K562 (cell line): ENCODE results near the gene SPOCK2. TPM values are rescaled to one million over a fixed set of nuclear protein-coding genes. Genes with fewer than 3 reads are reported as not detected.

Source experiments
- CTCFL ChIP-seq: IDR thresholded peaks from 2 replicates; pipeline ENCODE4 v1.6.1; 2011; ENCODE audit warnings: borderline replicate concordance, low read depth, mild to moderate bottlenecking, moderate library complexity, low read length; ENCODE audit not compliant: insufficient read depth, poor library complexity, severe bottlenecking
- E2F4 ChIP-seq: sonication (generic); formaldehyde crosslinking; IDR thresholded peaks from 2 replicates; pipeline ENCODE4 v1.8.0; 2022; ENCODE audit warnings: mild to moderate bottlenecking, low read depth, missing genetic modification reagents
- JUND ChIP-seq, 2 experiments: IDR thresholded peaks; 2 replicates in 1 of 2; 3 replicates in 1 of 2; pipeline ENCODE4 v1.6.1; 2011; ENCODE audit warnings: borderline replicate concordance in 2 of 2, low read depth in 2 of 2, low read length in 2 of 2, improper control_type of control experiment in 1 of 2, missing biosample characterization in 1 of 2, missing genetic modification characterization in 1 of 2, missing genetic modification reagents in 1 of 2
- NR2F6 ChIP-seq: fragments of 450-650 bp; formaldehyde crosslinking; IDR thresholded peaks from 2 replicates; pipeline ENCODE4 v1.4.0; 2020; ENCODE audit warnings: mild to moderate bottlenecking
- SMC3 ChIP-seq: conservative IDR thresholded peaks from 2 replicates; pipeline ENCODE4 v1.6.1; 2011; ENCODE audit warnings: low read depth, low read length, improper control_type of control experiment; ENCODE audit not compliant: insufficient read depth
- TEAD1 ChIP-seq, 2 experiments: fragments of 450-650 bp in 1 of 2; sonication (generic) in 1 of 2; formaldehyde crosslinking; IDR thresholded peaks; 2 replicates each; pipeline versions ENCODE4 v1.4.0 to v1.8.0; 2020 to 2022; ENCODE audit warnings: mild to moderate bottlenecking in 2 of 2, missing genetic modification reagents in 1 of 2
- polyA plus RNA-seq, 8 experiments: library from polyadenylated mRNA; depleted of rRNA in 4 of 8; stranded (reverse) in 5 of 8; unstranded in 3 of 8; fragments of >200 nt; fragmentation: Nextera tagmentation in 2 of 8; fragmentation: Illumina TruSeq in 1 of 8; extraction: Ambion mirVana in 2 of 8; extraction: Trizol in 1 of 8; gene quantifications; 2 replicates each; pipeline versions ENCODE4 v1.2.1 to v1.2.3, GENCODE V29; 2011 to 2014; ENCODE audit warnings: inconsistent platforms in 1 of 8, missing spikeins in 1 of 8
- total RNA-seq, 7 experiments: library from RNA; depleted of rRNA in 6 of 7; stranded (reverse); fragments of >200 nt in 6 of 7; fragmentation: Illumina TruSeq in 2 of 7; extraction: Trizol in 2 of 7; gene quantifications; 2 replicates each; pipeline versions ENCODE4 v1.2.1 to v1.2.3, GENCODE V29; 2011 to 2021; ENCODE audit warnings: low replicate concordance in 1 of 7

Gene SPOCK2
- total and polyA plus RNA-seq, 9 of the 15 experiments (the other 6 are each of a cell fraction or from before 2014, with no cell fraction given), result 0.04 to 0.86 (median 0.11) TPM; not detected in 2

GRCh38 chr10:72069751-72070526, 18.4 kb downstream of the SPOCK2 start (continued):
- peak; percentile 55 for TF ChIP-seq SMC3
- TF ChIP-seq E2F4, result no peak
- TF ChIP-seq NR2F6 (CRISPR knock-in tag), result no peak
- 0 out of 2 replicates have a peak, but pooled peaks have one; percentile 24 for TF ChIP-seq JUND (IDR thresholded peaks at IDR 0.05; ENCODE audit: borderline replicate concordance, low read depth, low read length)
- no peak for TF ChIP-seq JUND (tag; IDR thresholded peaks at IDR 0.05; ENCODE audit: borderline replicate concordance, low read depth, low read length)
- peak; percentile 42 for TF ChIP-seq CTCFL
- TF ChIP-seq TEAD1 (CRISPR knock-in tag; IDR thresholded peaks at IDR 0.05), result no peak
